ENCODE measurements around the gene GMPR. TPM values are rescaled to one million over a fixed set of nuclear protein-coding genes. Genes with fewer than 3 reads are reported as not detected.

GMPR gene
- total RNA-seq, 4 donors from 2014 or later, result 3.2 to 6.8 (median 4.8) TPM

DNA sequence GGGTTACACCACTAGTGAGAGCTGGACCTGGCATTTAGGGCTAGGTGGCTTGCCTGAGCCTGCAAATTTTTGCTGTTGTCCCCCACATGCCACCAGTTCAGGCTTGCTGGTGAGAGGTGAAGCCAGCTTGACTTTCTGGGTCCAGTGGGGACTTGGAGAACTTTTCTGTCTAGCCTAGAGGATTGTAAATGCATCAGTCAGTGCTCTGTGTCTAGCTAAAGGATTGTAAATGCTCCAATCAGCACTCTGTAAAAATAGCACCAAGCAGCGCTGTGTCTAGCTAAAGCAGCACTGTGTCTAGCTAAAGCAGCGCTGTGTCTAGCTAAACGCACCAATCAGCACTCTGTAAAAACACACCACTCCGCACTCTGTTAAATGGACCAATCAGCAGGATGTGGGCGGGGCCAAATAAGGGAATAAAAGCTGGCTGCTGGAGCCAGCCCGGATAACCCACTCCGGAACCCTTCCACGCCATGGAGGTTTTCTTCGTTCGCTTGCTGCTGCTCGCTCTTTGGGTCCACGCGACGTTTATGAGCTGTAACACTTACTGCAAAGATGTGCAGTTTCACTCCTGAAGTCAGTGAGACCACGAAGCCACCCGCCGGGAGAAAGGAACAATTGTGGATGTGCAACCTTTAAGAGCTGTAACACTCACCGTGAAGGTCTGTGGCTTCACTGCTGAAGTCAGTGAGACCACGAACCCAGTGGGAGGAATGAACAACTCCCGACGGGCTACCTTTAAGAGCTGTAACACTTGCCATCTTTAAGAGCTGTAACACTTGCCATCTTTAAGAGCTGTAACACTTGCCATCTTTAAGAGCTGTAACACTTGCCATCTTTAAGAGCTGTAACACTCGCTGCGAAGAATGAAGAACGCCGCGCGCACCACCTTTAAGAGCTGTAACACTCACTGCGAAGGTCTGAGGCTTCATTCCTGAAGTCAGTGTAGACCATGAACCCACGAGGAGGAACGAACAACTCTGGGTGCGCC is 27.3 kb downstream of the GMPR start:
- TF ChIP-seq, protein P1, sequence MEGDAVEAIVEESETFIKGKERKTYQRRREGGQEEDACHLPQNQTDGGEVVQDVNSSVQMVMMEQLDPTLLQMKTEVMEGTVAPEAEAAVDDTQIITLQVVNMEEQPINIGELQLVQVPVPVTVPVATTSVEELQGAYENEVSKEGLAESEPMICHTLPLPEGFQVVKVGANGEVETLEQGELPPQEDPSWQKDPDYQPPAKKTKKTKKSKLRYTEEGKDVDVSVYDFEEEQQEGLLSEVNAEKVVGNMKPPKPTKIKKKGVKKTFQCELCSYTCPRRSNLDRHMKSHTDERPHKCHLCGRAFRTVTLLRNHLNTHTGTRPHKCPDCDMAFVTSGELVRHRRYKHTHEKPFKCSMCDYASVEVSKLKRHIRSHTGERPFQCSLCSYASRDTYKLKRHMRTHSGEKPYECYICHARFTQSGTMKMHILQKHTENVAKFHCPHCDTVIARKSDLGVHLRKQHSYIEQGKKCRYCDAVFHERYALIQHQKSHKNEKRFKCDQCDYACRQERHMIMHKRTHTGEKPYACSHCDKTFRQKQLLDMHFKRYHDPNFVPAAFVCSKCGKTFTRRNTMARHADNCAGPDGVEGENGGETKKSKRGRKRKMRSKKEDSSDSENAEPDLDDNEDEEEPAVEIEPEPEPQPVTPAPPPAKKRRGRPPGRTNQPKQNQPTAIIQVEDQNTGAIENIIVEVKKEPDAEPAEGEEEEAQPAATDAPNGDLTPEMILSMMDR (IDR thresholded peaks at IDR 0.05; ENCODE audit: low read depth), result no peak

DNA sequence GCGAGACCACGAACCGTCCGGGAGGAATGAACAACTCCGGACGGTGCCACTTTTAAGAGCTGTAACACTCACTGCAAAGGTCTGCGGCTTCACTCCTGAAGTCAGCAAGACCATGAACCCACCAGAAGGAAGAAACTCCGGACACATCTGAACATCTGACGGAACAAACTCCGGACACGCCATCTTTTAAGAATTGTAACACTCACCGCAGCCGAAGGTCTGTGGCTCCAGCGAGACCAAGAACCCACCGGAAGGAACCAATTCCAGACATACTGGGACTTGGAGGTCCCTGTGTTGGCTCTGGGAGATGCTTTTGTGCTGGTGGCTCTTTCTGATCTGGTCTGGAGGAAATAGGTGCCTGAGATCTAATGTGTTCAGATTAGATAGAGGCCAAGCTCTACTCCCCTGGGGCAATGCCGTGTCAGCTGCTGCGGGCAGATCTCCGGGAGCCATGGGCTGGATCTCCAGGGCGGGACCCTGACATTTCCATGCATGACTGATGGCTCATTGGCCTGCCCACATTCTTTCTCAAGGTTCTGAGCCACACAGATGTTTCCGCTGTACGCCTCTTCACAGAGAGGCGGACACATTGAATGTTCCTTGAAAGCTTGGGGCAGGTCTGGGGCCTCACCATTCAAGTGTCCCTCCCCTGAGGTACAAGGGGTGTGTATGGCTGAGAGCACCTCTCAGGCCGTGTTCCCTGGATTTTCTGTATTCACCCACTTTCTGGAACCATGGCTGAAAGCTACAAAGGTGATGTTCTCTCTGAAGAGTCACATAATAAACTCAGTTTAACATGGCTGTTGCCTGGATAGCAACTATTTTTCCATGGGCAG is 29.3 kb downstream of the GMPR start:
- TF ChIP-seq, protein P1 (IDR thresholded peaks at IDR 0.05; ENCODE audit: low read depth), result no peak

DNA sequence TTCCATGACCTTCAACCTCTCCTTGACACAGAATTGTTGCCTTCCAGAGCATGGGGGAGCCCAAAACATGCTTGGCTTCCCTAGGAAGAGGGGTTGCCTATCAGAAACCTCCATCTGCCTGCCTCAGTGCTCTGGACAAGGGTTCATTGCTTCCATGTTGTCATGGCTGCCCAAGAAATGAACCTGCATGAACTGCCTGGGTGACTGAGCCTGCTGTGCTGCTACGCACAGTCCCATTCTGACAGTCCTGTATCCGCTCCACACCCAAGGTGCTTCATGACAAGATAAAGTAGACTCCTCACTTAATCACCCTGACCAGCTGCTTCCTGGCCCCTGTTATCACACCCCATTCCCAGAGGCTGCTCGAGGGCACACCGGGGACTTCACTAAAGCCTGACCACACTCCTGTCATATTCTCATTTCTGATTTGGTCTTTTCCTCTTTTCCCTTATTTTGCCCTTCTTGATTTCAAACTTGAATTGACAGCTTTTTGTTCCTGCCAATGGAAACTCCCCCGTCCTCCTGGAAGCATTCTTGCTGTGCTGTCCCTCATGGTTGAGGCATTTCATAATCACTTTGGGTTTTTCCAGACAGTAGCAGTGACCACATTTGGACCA is 31.9 kb downstream of the GMPR start:
- TF ChIP-seq, protein P1 (IDR thresholded peaks at IDR 0.05; ENCODE audit: low read depth), result no peak

DNA sequence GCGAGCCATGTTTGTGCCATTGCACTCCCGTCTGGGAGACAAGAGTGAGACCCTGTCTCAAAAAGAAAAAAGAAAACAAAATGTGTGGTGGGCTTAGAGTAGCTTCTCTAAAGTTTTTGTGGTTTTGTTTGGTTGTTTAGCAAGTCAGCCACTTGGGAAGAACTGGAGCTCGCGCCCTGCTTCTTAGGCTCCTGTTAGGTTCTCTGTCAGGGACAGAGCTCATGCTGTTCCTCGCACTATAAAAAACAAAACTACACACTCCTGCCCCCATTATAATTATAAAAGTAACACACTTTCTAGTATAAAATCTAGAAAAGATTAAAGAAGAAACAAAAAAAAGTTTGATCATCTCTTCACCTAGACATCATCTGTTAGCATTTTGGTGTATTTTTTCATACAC is 33.0 kb downstream of the GMPR start:
- TF ChIP-seq, protein P1 (IDR thresholded peaks at IDR 0.05; ENCODE audit: low read depth), result no peak

DNA sequence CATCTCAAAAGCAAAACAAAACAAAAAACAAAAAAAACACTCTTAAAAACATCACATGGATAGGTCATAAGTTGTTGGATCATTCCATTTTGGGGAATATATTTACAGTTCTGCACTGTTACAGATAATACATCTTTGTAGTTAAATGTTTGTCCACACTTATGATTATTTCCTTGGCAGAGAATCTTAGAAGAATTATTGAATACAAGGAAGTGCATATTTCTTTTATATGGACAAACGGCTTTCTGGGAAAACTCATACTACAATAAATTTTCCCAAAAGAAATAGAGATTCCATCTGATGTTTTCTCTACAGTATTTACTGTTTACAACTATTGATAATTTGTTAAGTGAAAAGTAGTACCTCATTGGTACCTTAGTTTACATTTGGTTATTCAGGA is 33.8 kb downstream of the GMPR start:
- TF ChIP-seq, protein P1 (IDR thresholded peaks at IDR 0.05; ENCODE audit: low read depth), result no peak

DNA sequence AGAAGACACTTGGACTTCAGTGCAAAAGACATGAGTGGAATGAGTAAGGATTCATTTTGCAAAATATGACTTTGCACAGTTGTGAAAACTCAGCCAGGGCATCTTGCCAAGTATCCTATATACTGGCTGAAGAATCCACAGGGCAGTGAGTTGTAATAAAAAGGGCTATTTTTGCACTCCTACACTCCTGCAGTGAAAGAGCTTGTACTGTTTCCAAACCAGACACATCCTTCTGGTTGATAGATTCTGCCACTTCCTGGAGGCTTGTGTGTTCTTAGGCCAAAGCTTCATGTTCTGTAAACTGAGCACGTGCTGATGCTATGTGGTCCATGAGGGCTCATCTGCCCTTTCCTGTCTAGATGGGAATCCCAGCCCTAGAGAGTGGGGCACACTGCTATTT is 34.9 kb downstream of the GMPR start:
- TF ChIP-seq, protein P1 (IDR thresholded peaks at IDR 0.05; ENCODE audit: low read depth), result no peak
